GM21423 (cell line): ENCODE measurements around the gene ABLIM1.

Experiments used
- ATAC-seq: cut with Tn5 transposase; IDR thresholded peaks from one replicate; pipeline ENCODE4 v1.9.1; 2021; ENCODE audit warnings: mild to moderate bottlenecking, moderate library complexity; ENCODE audit not compliant: unreplicated experiment

The ABLIM1 gene

GRCh38 chr10:114472877-114473253, 185.2 kb downstream of the ABLIM1 start:
- ATAC-seq = no peak

- no peak for ATAC-seq
These were observed 185.9 kb downstream of the ABLIM1 start for GRCh38 chr10:114471906-114472876.

- peak; percentile 90 for ATAC-seq
These were observed 186.8 kb downstream of the ABLIM1 start for GRCh38 chr10:114470956-114471905.

GRCh38 chr10:114470361-114470760, 187.7 kb downstream of the ABLIM1 start:
- no peak for ATAC-seq

- no peak for ATAC-seq
These were observed 199.1 kb downstream of the ABLIM1 start for GRCh38 chr10:114458955-114459354.

GRCh38 chr10:114458216-114458920, 199.7 kb downstream of the ABLIM1 start:
- no peak for ATAC-seq

- ATAC-seq = no peak
These were observed 204.5 kb downstream of the ABLIM1 start for GRCh38 chr10:114453576-114453975.

GRCh38 chr10:114448897-114449296, 209.2 kb downstream of the ABLIM1 start:
- ATAC-seq = no peak

GRCh38 chr10:114445332-114445731, 212.7 kb downstream of the ABLIM1 start:
- ATAC-seq = no peak

- no peak for ATAC-seq
These were observed 213.3 kb downstream of the ABLIM1 start for GRCh38 chr10:114444819-114445218.

GRCh38 chr10:114442091-114442630, 215.9 kb downstream of the ABLIM1 start:
- no peak for ATAC-seq

- no peak for ATAC-seq
These were observed 217.0 kb downstream of the ABLIM1 start for GRCh38 chr10:114441107-114441506.

- ATAC-seq = no peak
These were observed 220.4 kb downstream of the ABLIM1 start for GRCh38 chr10:114437473-114438292.

- ATAC-seq = no peak
These were observed 221.1 kb downstream of the ABLIM1 start for GRCh38 chr10:114436941-114437340.

- ATAC-seq = no peak
These were observed 225.4 kb downstream of the ABLIM1 start for GRCh38 chr10:114432566-114433093.

- no peak for ATAC-seq
These were observed 226.5 kb downstream of the ABLIM1 start for GRCh38 chr10:114431414-114432135.

GRCh38 chr10:114430688-114431413, 227.2 kb downstream of the ABLIM1 start:
- ATAC-seq = no peak
